Upper lobe of left lung (tissue), 6 donors: ENCODE results near the gene SLC49A3. TPM values are rescaled to one million over a fixed set of nuclear protein-coding genes. Genes with fewer than 3 reads are reported as not detected.

ENCODE experiments used
- ATAC-seq, 2 donors: fragments of 200-7000 bp; cut with Tn5 transposase; one replicate each; pipeline ENCODE4 v1.9.1; 2022; ENCODE audit warnings: mild to moderate bottlenecking in 2 of 2, moderate library complexity in 2 of 2; ENCODE audit not compliant: low FRiP score in 2 of 2
- DNase-seq, 2 donors: peaks; one replicate each; pipeline ENCODE4 v3.0.0-alpha.2; 2019 to 2020
- H3K27ac ChIP-seq, 4 donors: fragments of 200-600 bp; sonication (generic); one replicate each; pipeline ENCODE4 v1.5.1; 2016 to 2019
- H3K27me3 ChIP-seq, 4 donors: fragments of 200-600 bp; sonication (generic); one replicate each; pipeline ENCODE4 v1.5.1; 2017 to 2019
- H3K36me3 ChIP-seq, 4 donors: fragments of 200-600 bp; sonication (generic); one replicate each; pipeline ENCODE4 v1.5.1; 2016 to 2019
- H3K4me1 ChIP-seq, 4 donors: fragments of 200-600 bp; sonication (generic); one replicate each; pipeline ENCODE4 v1.5.1; 2018 to 2019
- H3K4me3 ChIP-seq, 4 donors: fragments of 200-600 bp; sonication (generic); one replicate each; pipeline ENCODE4 v1.5.1; 2017 to 2019; ENCODE audit warnings: mild to moderate bottlenecking in 2 of 4, moderate library complexity in 1 of 4
- H3K9me3 ChIP-seq, 4 donors: fragments of 200-600 bp; sonication (generic); one replicate each; pipeline ENCODE4 v1.5.1; 2018 to 2019
- EP300 ChIP-seq, 4 donors: sonication (generic); formaldehyde crosslinking; IDR thresholded peaks; one replicate each; pipeline ENCODE4 v1.5.1; 2017; ENCODE audit warnings: antibody characterized with exemption in 4 of 4, control low read depth in 2 of 4
- POLR2A ChIP-seq, 4 donors: fragments of 450-650 bp; IDR thresholded peaks; one replicate each; pipeline ENCODE4 v1.5.1; 2016 to 2017; ENCODE audit warnings: antibody characterized with exemption in 4 of 4, mild to moderate bottlenecking in 2 of 4
- POLR2AphosphoS5 ChIP-seq, 2 donors: sonication (generic); formaldehyde crosslinking; IDR thresholded peaks; one replicate each; pipeline ENCODE4 v1.5.1; 2017; ENCODE audit warnings: antibody characterized with exemption in 2 of 2
- WGBS, 2 donors: methylation state at CpG; one replicate each; pipeline ENCODE4 v1.1.5; 2017 to 2018; 5-methylcytosine and 5-hydroxymethylcytosine counted together
- total RNA-seq, 6 donors: library from RNA; depleted of rRNA in 4 of 6; stranded (reverse); fragments of >200 nt in 4 of 6; gene quantifications; one replicate each; pipeline versions ENCODE4 v1.1.0 to v1.2.1, GENCODE V29; 2016 to 2021
- TF ChIP-seq, protein P1 (sequence below), 6 experiments: fragments of 450-650 bp in 4 of 6; fragments of 200-600 bp in 2 of 6; sonication (generic) in 2 of 6; IDR thresholded peaks; one replicate each; pipeline ENCODE4 v1.5.1; 2016 to 2019; ENCODE audit warnings: antibody characterized with exemption in 6 of 6
- donor health status: DM: no; HTN: no; CAD: no; lungs with moderate emphysema.
- donor health status: DM: no; HTN: yes; CAD: no; lungs with severe emphysema.

Gene SLC49A3
- total RNA-seq, 6 donors from 2014 or later = 12.2 to 65.0 (median 32.3) TPM

DNA sequence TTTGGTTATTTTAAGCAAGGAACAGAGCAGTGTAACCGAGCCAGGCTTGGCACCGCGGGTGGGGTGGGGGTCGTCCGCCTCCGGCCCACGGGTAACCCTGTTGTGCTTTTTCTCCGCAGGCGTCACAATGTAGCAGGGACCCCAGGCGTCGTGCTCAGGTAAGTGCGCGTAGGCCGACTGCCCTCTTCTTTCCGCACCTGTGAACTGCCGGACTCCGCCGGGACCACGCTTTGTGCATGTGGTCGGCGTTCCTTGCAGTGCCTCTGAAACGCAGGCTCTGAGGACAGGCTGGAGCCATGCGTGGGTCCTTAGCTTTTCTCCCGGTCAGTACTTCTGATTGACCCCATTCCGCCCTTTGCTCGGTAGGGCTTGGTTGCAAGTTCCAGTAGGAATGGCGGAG lies 41.6 kb upstream of the SLC49A3 start:
- 96 to 97% methylated on average over 27 of the region's 27 CpGs for WGBS, 2 donors
- TF ChIP-seq, protein P1, sequence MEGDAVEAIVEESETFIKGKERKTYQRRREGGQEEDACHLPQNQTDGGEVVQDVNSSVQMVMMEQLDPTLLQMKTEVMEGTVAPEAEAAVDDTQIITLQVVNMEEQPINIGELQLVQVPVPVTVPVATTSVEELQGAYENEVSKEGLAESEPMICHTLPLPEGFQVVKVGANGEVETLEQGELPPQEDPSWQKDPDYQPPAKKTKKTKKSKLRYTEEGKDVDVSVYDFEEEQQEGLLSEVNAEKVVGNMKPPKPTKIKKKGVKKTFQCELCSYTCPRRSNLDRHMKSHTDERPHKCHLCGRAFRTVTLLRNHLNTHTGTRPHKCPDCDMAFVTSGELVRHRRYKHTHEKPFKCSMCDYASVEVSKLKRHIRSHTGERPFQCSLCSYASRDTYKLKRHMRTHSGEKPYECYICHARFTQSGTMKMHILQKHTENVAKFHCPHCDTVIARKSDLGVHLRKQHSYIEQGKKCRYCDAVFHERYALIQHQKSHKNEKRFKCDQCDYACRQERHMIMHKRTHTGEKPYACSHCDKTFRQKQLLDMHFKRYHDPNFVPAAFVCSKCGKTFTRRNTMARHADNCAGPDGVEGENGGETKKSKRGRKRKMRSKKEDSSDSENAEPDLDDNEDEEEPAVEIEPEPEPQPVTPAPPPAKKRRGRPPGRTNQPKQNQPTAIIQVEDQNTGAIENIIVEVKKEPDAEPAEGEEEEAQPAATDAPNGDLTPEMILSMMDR (IDR thresholded peaks at IDR 0.05) = no peak
- no peak for TF ChIP-seq POLR2A (IDR thresholded peaks at IDR 0.05)
- Histone ChIP-seq H3K4me1 (peaks cover 5 to 18% (median 13%) of the 10 kb centered on the region in 4 donors), H3K4me3 (no peak overlapping the region), H3K27me3 (no peaks in the 10 kb centered on the region), H3K9me3 (no peaks in the 10 kb centered on the region), H3K27ac (no peak overlapping the region), H3K36me3 (peaks cover 29 to 48% (median 41%) of the 10 kb centered on the region in 4 donors)
- ATAC-seq (no peak), DNase-seq (peak in 1 of 2 donors; percentile 58)

DNA sequence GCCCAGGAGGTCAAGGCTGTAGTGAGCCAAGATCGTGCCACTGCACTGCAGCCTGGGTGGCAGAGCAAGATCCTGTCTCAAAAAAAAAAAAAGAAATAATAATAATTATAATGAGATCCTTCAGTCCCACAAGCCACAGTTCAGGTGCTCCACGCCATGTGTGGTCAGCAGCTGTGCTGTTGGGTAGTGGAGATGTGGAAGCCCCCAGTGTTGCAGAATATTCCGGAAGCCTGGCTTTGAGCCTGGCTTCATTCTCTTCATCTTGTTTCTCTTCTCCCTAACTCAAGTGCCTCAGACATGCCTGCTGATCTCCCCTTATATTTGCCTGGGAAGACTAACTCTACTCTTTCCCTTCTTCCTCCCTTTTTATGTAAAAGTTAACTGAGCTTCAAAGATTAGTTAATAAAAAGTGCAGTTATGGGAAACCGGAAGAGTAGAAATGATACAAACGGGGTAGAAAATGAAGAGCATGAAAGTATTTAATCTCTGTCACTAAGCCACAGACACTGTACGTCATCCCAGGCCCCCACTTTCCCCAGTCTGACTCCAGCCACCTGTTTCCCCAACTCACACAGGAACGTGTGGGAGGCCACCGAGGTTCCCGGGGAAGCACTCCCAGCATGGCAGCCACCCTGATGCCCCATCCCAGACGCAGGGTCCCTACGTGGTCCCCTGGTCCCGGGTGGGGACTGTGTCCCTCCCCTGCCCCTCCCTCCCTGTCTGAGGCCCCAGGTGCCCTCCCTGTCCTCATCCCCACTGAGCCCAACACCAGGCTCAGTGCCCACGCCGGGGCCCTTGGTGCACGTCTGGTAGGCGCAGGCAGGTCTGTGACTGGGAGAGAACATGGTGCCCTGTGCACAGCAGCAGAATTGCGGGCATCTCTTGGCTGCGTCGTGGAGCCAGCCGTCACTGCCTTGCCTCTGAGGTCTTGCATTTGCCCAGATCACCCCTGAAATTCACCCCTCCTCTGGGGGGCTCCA lies 40.7 kb upstream of the SLC49A3 start:
- WGBS, 2 donors = 92 to 95% methylated on average over 12 to 16 of the region's 20 CpGs
- peaks cover 5 to 18% (median 13%) of the 10 kb centered on the region in 4 donors for H3K4me1 ChIP-seq

DNA sequence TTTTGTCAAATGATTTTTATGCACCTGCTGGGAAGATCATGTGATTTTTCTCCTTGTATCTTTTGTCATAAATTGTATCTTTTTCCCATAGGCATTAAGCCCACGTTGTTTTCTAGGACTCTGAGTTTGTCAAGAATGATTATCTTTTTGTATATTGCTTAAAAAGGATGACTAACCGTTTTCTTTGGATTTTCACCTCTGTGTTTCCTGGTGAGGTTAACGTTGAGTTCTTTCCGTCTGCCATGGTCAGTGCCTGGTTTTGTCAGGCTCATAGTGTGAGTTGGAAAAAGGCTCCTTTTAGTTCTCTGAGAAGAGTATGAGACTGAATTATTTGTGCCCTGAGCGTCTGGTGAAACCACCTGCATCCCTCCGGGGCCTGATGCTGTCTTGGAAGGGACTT lies 38.6 kb upstream of the SLC49A3 start:
- 66 to 83% methylated on average over 6 of the region's 6 CpGs for WGBS, 2 donors
- TF ChIP-seq POLR2AphosphoS5 (IDR thresholded peaks at IDR 0.05) (no peak), EP300 (IDR thresholded peaks at IDR 0.05) (no peak), POLR2A (IDR thresholded peaks at IDR 0.05) (no peak)
- TF ChIP-seq, protein P1 (IDR thresholded peaks at IDR 0.05) = no peak
- no peak overlapping the region for H3K4me3 ChIP-seq

More for the DNA sequence above, 40.7 kb upstream of the SLC49A3 start:
- H3K9me3 ChIP-seq = no peaks in the 10 kb centered on the region
- TF ChIP-seq POLR2A (IDR thresholded peaks at IDR 0.05) (no peak), EP300 (IDR thresholded peaks at IDR 0.05) (no peak), POLR2AphosphoS5 (IDR thresholded peaks at IDR 0.05) (no peak)
- TF ChIP-seq, protein P1 (IDR thresholded peaks at IDR 0.05) = no peak
- peak in 1 of 2 donors; percentile 53 for DNase-seq
- no peaks in the 10 kb centered on the region for H3K27me3 ChIP-seq
- H3K36me3 ChIP-seq = peaks cover 22 to 39% (median 32%) of the 10 kb centered on the region in 4 donors
- no peak overlapping the region for H3K4me3 ChIP-seq
- H3K27ac ChIP-seq = no peak overlapping the region
- no peak for ATAC-seq

DNA sequence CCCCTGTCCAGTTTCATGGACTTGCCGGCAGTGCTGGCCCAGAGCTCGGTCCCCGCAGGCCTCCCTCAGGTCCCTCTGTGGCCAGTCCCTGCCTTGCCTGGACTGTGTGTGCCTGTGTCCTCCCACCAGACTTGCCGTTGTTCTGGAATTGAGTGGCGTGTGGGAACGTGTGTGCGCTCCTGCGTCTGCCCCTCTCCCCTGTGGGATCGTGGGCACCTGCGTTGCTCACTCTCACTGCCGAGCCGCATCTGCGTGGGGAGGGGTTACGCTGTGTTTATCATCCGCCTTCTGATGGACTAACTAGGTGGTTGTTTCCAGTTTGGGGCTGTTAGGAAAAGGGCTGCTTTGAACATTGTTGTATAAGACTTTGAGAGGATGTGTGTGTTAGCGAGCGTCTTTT lies 37.9 kb upstream of the SLC49A3 start:
- TF ChIP-seq, protein P1 (IDR thresholded peaks at IDR 0.05) = no peak
- TF ChIP-seq EP300 (IDR thresholded peaks at IDR 0.05) (no peak), POLR2AphosphoS5 (IDR thresholded peaks at IDR 0.05) (no peak)
- 67 to 77% methylated on average over 12 to 14 of the region's 17 CpGs for WGBS, 2 donors
- no peaks in the 10 kb centered on the region for H3K27me3 ChIP-seq
- H3K36me3 ChIP-seq = peaks cover 0 to 25% (median 17%) of the 10 kb centered on the region in 4 donors
- H3K9me3 ChIP-seq = no peaks in the 10 kb centered on the region
- peak overlapping the region in 2 of 4 donors; percentile 48 to 58 for H3K27ac ChIP-seq
- peak in 1 of 2 donors; percentile 58 for DNase-seq
- H3K4me3 ChIP-seq = no peak overlapping the region
- peaks cover 6 to 18% (median 16%) of the 10 kb centered on the region in 4 donors for H3K4me1 ChIP-seq
- ATAC-seq = no peak

More for the DNA sequence above, 38.6 kb upstream of the SLC49A3 start:
- DNase-seq = no peak
- H3K27ac ChIP-seq = no peak overlapping the region
- H3K27me3 ChIP-seq = no peaks in the 10 kb centered on the region
- no peaks in the 10 kb centered on the region for H3K9me3 ChIP-seq
- H3K4me1 ChIP-seq = peaks cover 5 to 18% (median 13%) of the 10 kb centered on the region in 4 donors
- no peak for ATAC-seq
- peaks cover 2 to 31% (median 20%) of the 10 kb centered on the region in 4 donors for H3K36me3 ChIP-seq
